GM19238 (cell line): ENCODE results near the gene KCTD17.
"Not testable (repeated sequence)": the region's sequence is repeated elsewhere in the genome, so short reads cannot be mapped to it uniquely, and the experiment has no call there.

ENCODE experiments used
- DNase-seq: peaks from one replicate; pipeline ENCODE4 v3.0.0; 2011; ENCODE audit warnings: low spot score; ENCODE audit not compliant: insufficient read length

KCTD17 gene

DNA sequence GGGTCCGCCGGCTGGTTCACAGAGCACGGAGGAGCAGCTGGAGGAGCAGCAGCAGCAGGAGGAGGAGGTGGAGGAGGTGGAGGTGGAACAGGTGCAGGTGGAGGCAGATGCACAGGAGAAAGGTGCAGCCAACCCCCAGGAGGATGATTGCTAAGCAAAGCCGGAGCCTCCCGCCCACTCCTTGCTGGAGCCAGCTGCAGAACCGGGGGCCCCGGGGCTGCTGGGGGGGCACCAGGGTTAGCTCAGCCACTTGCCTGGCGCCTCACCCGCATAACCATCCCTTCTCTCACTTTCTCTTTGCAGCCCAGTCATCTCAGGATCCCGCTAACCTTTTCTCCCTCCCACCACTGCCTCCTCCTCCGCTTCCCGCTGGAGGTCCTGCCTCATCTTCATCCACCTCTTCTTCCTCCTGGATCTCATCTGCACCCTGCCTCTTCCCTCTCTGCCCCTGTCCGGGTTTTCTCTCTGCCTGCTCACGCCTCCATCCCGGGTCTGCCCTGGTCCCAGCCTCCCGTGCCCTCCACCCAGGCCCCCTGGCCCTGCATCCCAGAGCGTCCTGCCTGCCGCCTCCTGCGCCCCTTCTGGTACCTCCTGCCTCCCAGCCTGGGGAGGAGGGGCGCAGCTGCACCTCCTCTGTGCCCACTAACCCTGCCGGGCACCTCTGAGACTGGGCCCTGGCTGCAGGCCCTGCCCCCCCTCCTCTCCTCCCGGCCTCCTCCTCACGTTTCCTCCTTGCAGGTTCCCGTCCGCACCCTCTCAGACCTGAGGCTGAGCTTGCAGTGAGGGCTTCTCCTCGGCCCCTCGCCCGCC lies 9.5 kb downstream of the KCTD17 start:
- DNase-seq = no peak

DNA sequence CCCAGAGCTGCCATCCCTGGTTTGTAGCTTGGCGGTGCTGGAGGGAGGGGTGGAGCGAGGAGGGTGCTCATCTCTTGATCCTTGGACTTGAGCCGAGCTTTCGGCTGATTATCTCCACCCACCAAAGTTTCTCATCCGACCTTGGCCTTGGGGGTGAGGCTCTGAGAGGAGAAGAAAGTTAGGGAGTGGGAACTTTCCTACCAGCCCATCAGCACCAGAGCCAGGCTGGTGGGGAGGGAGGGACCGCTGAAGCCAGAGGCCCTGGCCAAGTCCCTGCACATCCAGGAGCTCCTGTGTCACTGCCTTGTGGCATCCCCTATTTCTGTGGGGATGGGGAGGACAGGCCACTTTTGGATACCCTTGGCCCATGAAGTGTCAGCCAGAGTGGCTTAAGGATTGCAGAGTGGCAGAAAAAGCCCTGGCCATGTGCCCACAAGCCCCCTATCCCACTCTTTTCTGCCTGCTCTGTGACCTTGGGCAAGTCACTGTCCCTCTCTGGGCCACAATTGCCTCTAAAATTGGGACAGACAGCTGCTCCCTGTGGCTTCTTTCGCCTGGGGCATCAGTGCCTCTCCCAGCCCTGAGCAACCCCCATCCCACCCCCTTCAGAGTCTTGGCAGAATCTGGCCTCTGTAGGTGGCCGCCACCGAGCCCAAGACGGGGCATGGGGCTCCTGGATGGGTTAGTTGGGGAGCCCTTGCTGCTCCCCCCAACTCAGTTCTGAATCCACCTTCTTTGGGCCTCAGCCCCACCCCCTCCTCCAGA lies 10.3 kb downstream of the KCTD17 start:
- no peak for DNase-seq

DNA sequence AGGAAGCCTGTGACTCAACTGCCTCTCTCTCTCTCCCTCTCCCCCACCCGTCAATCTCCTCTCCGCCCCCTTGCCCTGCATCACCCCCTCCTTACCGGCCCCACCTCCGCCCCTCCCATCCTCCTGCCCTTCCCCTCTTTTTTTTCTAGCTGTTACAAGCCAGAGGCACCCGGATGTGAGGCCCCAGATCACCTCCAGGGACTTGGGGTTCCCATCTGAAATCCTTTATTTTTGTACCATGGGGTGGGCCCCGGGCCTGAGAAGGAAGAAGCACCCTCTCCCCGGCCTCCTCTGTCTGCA lies 10.8 kb downstream of the KCTD17 start:
- DNase-seq = no peak

DNA sequence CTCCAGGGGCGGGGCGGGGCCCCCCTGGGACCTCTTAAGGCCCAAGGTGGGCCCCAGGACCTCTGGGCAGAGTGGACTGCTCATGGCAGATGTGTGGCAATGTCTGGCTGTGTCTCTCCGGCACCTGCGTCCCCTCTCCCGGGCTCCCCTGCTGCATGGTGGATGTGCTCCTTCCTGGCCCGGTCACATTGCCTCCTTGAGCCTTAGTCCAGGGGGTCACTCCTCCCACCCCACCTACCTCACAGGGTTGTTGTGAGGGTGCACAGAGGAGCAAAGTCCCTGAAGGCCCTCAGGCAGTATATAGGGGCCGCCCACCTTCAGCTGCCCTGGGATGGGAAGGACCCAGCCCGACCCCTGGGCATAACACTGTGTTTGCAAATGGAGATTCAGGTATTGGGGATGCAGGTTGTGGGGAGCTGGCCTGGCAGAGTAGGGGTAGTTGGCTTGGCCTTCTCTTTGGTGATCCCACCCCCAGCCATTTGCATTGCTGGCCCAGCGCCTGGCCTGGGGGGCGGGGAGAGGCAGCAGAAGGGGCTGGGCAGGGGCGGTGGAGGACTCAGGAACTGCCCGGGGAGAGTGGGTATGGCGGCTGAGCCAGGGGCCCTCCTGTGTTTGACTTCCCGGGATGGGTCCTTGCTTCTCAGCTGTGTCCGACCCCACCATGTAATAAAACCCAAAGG lies 11.3 kb downstream of the KCTD17 start:
- DNase-seq = no peak

DNA sequence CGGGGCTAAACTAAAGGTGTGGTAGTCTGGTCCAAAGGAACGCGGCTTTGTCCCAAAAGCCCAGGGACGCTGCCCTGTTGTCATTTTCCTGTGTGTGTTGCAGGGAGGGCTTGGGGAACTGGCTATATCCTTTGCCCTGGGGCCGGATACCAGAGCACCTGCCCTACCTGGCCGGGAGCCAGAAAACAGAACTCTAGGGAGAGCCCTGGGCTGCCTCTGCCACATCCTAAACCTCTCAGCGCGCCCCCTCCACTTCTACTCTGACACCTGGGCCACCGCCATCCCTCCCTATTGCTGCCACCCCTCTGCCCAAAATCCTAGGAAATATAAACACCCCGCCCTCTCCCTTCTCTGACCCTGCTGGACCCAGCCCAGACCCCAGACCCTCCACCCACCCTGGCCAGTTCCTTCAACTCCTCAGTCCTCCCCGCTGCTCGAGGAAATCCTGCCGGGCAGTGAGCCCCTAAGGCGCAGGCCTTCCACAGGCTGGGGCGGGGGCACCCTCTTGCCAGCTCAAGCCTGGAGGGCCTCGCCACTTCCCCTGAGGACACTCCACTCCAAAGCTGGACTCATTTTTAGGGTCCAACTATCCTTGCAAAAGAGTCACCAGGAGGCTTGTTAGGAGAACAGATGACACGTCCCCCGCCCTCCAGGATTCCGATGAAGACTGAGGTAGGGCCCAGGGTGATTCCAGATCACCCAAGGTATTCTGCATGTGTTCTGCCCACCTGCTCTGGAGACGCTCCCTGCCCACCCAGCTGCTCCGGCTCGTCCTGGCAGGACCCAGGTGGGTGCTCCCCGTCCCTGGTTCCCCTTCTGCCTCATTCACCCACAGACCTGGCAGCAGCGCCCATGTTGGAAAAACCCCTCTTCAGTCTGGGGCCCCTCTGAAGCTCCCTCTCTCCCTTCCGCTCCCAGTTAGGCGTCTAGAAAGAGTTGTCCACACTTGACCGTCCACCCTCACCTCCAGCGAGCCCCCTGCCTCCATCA lies 12.2 kb downstream of the KCTD17 start:
- DNase-seq = no peak

DNA sequence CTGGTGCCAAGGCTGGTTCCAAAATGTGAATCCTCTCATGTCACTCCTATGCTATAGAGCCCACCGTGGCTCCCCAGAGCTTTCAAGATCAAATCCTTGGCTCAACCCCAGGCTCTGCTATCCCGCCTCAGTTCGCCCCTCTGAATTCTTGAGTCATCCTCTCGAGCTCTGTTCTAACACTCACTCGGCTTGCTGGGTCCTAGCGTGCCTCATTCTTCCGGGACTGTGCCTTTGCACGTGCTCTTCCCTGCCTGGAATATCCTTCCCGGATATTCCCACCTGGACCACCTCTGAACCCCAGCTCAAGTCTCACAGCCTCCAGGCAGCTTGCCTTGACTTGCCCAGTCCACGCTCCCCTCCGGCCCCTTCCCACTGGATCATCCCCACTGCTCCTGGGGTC lies 13.0 kb downstream of the KCTD17 start:
- DNase-seq = no peak

DNA sequence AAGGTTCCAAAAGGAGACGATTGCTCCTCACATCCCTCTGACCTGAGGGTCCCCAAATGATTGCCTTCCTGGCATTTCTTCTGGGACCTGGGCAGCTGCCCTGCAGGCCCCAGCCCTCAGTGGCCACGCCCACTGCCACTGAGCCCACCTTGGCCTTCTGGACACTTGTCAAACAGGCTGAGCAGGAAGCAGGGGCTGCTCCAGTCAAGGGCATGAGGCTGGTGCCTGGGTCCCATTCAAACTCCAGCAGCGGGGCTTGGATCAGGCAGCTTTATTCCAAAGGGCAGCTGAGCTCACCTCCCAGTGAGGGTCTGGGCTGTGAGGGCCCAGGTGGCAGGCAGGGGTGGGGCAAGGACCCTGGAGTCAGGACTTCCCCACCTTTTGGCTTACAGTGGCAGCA lies 13.6 kb downstream of the KCTD17 start:
- no peak for DNase-seq

DNA sequence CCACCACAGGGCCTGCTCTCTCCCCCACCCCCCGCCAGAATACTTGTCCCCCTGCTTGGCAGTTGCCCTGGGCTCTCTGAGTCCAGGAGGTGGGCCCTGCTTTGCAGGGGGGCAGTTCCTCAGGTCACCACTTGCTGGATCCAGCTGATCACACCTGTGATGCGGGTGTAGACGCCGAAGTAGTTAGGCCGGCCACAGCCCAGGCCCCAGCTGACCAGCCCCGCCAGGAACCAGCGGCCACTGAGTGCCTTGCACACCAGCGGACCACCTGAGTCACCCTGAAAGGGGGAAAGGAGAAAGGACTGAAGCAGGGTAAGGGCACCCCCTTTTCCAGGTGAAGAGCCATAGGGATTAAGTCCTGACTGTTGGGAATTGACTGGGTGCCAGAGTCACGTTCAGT lies 14.4 kb downstream of the KCTD17 start:
- no peak for DNase-seq

DNA sequence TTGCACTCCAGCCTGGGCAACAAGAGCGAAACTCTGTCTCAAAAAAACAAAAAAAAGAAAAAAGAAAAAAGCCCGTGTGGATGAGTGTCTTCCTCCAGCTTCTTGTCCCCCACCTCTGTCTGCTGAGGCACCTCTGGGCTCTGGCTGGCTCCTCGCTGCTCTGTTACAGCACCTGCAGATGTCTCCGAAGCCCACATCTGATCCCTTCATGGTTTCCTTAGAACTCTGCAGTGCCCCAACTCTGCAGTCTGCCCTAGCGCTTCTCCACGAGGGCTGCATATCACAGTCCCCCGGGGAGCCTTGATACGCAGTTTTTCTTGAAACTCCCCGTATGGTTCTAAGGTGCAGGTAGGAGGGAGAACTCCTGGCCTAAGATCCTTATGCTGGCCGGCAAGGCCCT lies 15.9 kb downstream of the KCTD17 start:
- DNase-seq = no peak

DNA sequence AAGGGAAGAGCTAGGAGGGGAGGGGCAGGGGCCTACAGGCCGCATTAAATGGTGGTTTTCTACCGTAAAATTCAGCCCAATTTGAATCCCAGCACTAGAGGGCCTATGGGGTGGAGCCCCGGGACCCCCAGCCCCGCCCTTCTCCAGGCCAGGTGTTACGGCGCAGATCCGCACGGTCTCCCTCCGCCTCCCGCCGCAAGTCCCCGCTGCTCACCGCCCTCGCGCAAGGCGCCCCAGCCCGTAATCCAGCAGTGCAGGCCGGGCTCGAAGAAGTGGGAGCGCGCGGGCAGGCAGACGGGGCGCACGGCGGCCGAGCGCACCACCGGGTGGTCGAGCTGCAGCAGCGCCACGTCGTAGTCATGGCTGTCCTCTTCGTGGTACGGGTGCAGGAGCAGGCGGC lies 17.3 kb downstream of the KCTD17 start:
- no peak for DNase-seq

DNA sequence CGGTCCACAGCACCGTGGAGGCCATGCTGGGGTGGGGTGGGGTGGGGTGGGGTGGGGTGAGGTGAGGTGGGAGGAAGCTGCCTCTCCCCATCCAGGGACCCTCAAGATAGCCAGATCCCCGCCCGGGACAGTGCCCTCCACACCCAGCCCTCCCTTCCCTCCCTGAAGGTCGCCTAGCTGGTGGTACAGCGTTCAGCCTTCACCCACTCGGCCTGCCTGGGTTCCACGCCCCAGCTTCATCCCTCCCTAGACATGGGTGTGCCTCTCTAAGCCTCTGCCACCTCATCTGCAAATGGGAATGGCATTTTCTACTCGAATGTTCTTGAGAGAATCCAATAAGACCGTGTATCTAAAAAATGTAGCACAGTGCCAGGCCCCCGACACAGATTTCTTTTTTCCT lies 17.8 kb downstream of the KCTD17 start:
- no peak for DNase-seq

DNA sequence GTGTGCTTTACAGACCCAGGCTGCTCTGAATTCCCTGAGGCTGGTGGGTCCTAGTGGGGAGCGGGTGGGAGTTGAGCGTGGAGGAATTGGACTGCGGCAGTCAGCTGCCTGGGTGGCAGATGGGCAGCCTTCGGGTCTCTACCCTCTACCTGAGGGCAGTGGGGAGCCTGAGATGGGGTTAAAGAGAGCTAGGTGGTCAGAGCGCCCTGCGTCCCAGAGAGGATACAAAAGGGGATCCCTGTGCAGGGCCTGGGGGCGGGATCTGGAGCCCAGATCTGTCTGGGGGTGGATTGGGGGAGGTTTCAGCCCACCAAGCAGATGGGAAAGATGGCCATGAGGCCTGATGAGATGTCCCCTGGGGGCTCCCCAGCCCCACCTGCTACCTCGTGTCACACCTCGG lies 18.2 kb downstream of the KCTD17 start:
- no peak for DNase-seq

DNA sequence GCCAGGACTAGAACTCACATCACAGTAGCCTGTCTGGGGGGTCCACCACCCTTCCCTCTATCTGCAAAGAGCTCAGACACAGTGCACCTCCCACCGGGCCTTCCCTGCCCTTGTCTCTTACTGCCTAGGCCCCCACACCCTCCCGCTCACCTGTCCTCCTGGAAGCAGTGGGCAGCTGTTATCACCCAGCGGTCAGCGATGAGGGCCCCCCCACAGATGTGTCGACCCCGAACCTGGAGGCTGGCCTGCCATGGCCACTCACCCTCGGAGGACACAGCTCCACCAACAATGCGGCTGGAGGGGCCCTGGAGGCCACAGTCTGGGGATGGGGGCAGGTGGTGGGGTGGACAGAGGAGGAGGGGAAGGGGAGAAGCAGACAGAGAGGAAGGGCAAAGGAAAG lies 18.8 kb downstream of the KCTD17 start:
- no peak for DNase-seq

DNA sequence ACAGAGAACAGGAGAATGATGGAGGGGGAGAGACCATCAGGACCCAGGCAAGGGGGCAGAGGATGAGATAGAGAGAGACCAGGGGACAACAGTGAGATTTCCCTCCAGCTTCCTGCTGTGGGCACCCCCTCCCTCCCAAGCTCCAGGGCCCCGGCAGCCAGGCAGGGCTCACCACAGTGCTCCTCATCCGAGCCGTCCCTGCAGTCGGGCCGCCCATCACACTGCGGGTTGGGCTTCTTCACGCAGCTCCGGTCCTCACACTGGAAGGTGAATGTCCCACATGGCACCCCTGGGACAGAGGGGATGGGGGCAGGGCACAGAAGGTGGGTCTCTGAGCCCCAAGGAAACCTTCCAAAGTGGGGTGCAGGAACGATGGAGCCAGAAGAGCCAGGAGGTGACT lies 19.2 kb downstream of the KCTD17 start:
- DNase-seq = no peak

DNA sequence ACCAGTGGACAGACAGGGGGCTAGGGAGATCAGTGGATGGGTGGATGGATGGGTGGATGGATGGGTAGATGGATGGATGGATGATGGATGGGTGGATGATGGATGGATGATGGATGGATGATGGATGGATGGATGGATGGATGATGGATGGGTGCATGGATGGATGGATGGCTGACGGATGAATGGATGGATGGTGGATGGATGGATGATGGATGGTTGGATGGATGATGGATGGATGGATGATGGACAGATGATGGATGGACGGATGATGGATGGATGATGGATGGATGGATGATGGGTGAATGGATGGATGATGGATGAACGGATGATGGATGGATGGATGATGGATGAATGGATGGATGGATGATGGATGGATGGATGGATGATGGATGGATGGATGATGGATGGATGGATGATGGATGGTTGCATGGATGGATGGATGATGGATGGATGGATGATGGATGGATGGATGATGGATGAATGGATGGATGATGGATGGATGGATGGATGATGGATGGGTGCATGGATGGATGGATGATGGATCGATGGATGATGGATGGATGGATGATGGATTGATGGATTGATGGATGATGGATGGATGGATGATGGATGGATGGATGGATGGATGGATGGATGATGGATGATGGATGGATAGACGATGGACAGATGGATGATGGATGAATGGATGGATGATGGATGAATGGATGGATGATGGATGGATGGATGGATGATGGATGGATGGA lies 20.5 kb downstream of the KCTD17 start:
- not testable (repeated sequence) for DNase-seq

DNA sequence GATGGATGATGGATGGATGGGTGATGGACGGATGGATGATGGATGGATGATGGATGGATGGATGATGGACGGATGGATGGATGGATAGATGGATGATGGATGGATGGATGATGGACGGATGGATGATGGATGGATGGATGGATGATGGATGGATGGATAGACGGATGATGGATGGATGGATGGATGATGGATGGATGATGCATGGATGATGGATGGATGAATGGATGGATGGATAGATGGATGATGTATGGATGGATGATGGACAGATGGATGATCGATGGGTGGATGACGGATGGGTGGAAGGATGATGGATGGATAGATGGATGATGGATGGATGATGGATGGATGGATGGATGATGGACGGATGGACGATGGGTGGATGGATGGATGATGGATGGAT lies 21.1 kb downstream of the KCTD17 start:
- DNase-seq = no peak

DNA sequence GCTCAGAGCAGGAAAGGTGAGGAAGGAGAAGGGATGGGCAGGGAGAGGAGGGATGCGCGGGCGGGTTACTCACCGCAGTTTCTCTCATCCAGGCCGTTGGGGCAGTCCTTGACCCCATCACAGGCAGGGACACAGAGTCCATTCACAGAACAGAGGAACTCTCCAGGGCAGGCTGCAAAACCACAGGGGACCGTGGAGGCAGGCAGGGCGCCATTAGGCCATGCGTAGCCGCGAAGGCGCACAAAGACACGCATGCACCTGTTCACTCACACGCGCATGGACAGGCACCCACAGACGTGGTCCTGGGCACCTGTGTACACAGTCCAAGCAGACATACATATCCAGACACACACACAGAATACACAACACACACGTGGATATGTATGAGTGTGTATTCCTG lies 23.0 kb downstream of the KCTD17 start:
- no peak for DNase-seq

DNA sequence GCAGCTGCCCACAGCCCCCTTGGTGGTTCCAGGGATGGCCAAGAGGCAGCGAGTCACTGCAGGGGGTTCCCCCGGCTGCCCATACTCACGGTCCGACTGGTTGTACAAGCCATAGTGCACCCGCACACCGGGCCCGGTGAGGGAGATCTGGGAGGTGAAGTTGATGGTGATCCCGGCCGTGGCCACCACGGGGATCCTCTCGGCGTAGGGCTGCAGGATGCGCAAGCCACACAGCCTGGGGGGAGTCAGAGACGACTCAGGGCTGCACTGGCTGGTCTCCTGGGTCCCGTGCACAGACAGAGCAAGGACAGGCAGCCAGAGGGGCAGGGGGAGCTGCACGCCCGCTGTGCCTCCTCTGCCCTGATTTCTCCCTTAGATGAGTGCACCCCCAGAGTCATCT lies 23.5 kb downstream of the KCTD17 start:
- no peak for DNase-seq

DNA sequence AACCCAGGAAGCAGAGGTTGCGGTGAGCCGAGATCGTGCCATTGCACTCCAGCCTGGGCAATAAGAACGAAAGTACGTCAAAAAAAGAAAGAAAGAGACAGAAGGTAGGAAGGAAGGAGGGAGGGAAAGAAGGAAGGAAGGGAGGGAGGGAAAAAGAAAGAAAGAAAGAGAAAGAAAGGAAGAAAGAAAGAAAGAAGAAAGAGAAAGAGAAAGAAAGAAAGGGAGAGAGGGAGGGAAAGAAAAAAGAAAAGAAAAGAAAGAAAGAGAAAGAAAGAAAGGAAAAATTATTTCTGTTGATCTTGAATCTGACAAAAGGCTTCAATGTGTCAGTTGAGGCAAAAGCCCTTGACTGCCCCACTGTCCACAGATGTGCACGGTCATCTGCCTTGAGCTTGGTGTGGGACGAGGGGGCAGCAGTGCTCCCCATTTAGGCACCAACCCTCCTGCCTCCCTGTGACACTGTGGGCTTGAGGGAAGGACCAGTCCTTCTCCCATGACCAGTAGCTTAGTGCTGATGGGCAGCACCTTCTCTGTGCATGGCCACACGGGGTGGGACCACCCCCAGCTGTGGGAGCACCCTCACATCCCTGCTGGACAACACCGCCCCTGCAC lies 24.4 kb downstream of the KCTD17 start:
- no peak for DNase-seq

DNA sequence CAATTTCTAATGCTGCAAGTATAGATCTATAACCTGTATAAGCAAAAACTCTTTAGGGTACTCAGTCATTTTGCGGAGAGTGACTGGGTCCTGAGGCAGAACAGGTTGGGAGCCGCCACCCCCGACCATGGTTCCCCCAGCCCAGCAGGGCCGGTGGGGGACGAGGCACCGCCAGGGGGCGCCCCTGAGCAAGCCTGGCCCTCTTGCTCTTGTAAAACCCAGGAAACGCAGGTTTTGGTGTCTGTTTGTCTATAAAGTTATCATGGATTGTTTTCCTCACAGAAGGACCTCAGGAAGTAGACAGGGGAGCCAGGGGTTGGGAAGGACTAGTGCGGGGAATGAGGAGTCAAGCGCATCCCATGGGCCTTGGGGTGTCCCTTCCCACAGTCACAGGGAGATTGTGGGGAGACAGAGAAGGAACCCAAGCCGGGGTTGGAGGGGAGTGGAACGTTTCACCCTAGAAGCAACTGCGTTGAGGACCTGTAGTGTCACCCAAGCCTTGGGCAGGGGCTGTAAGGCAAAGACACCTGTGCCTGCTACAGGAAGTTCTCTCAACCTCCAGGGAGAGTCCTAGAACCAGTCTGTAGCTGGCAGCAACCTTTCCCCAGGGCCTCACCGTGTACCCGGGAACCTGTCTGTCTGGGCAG lies 26.4 kb downstream of the KCTD17 start:
- peak; percentile 93 for DNase-seq
